ENCODE data around the gene ACTRT2. TPM values are rescaled to one million over a fixed set of nuclear protein-coding genes. Genes with fewer than 3 reads are reported as not detected.

ACTRT2 gene
- total and polyA plus RNA-seq, 2 experiments from 2014 or later = not detected

DNA sequence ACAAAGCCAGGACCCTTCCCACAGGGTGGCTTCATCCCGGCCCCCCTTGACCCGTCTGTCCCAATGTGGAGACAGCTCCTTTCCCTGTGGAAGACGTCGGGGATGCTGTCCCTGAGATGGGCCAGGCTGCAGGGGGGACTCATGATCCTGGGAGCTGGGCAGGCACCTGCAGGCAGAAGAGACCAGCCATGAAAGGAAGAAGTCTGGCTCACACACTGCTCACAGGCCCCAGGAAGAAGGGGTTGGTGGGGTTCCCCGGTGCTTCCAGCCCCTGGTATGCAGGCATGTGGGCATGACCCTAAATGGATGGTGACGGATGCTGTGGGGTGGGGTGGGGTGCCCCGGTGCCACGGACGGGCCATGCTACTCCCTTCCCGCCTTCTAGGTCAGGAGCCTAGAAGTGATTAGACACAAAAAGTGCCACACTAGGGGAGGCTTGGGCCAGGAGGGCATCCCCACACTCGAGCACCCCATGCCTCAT is 8.3 kb downstream of the ACTRT2 start:
- no peaks in the 10 kb centered on the region for H3K9me3 ChIP-seq (ENCODE audit: low read depth)
- no peak overlapping the region for H3K4me3 ChIP-seq
- H4K20me1 ChIP-seq (ENCODE audit: insufficient read depth, poor library complexity, severe bottlenecking) = no peaks in the 10 kb centered on the region
- TF ChIP-seq, protein P1, sequence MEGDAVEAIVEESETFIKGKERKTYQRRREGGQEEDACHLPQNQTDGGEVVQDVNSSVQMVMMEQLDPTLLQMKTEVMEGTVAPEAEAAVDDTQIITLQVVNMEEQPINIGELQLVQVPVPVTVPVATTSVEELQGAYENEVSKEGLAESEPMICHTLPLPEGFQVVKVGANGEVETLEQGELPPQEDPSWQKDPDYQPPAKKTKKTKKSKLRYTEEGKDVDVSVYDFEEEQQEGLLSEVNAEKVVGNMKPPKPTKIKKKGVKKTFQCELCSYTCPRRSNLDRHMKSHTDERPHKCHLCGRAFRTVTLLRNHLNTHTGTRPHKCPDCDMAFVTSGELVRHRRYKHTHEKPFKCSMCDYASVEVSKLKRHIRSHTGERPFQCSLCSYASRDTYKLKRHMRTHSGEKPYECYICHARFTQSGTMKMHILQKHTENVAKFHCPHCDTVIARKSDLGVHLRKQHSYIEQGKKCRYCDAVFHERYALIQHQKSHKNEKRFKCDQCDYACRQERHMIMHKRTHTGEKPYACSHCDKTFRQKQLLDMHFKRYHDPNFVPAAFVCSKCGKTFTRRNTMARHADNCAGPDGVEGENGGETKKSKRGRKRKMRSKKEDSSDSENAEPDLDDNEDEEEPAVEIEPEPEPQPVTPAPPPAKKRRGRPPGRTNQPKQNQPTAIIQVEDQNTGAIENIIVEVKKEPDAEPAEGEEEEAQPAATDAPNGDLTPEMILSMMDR (IDR thresholded peaks at IDR 0.05; ENCODE audit: poor library complexity) = no peak
- TF ChIP-seq EZH2 (IDR thresholded peaks at IDR 0.05; ENCODE audit: borderline replicate concordance) (no peak), EZH2phosphoT487 (IDR thresholded peaks at IDR 0.05; ENCODE audit: low read depth, severe bottlenecking, unreplicated experiment) (no peak)
- WGBS (ENCODE audit: low lambda C conversion rate, missing lambda C conversion rate) = 90% methylated on average over 11 of the region's 11 CpGs
- H3K79me2 ChIP-seq = no peaks in the 10 kb centered on the region
- H3K36me3 ChIP-seq (replicated peaks; ENCODE audit: insufficient read depth, low read depth) = no peaks in the 10 kb centered on the region
- no peaks in the 10 kb centered on the region for H3K4me1 ChIP-seq (ENCODE audit: insufficient read depth)
- no peak for DNase-seq (ENCODE audit: low spot score)
- H3K9me2 ChIP-seq (replicated peaks; ENCODE audit: insufficient read depth) = no peaks in the 10 kb centered on the region
- H2AFZ ChIP-seq = no peak overlapping the region
- no peak overlapping the region for H3K4me2 ChIP-seq
- H3K27me3 ChIP-seq = no peaks in the 10 kb centered on the region
- no peak overlapping the region for H3K27ac ChIP-seq

DNA sequence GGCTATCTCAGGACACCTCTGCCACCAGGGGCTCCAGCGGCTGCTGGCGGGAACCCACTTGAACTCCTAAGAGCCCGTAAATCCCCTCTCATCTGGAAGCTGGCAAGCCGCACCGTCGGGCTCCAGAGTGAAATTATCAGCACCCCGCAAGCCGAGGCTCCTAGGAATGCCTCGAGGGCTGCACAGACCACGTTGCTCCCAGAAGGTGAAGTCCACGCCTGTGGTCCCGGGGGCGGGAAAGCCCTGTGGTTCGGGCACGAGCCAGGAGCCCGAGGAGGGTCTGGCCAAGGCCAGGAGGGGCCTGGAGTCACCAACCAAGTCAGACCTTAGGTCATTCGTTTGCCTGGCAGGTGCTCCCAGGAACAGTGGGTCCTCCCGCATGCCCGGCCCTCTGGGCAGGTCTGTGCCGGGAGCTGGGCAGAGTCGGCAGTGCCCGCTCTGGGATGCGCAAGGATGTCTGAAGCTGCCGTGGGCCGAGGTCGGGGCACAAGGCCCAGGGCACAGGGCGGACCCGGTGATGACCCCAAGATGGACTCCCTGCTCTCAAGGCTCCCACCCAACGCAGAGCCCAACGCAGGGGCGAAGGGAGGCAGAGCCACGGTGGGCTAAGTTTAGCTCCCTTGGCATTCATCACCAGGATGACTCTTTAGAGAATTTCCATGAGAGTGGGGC is 8.9 kb downstream of the ACTRT2 start:
- 92% methylated on average over 26 of the region's 32 CpGs for WGBS (ENCODE audit: low lambda C conversion rate, missing lambda C conversion rate)
- TF ChIP-seq, protein P1 (IDR thresholded peaks at IDR 0.05; ENCODE audit: poor library complexity) = no peak
- no peak for TF ChIP-seq EZH2 (IDR thresholded peaks at IDR 0.05; ENCODE audit: borderline replicate concordance)
- no peak for TF ChIP-seq EZH2phosphoT487 (IDR thresholded peaks at IDR 0.05; ENCODE audit: low read depth, severe bottlenecking, unreplicated experiment)

DNA sequence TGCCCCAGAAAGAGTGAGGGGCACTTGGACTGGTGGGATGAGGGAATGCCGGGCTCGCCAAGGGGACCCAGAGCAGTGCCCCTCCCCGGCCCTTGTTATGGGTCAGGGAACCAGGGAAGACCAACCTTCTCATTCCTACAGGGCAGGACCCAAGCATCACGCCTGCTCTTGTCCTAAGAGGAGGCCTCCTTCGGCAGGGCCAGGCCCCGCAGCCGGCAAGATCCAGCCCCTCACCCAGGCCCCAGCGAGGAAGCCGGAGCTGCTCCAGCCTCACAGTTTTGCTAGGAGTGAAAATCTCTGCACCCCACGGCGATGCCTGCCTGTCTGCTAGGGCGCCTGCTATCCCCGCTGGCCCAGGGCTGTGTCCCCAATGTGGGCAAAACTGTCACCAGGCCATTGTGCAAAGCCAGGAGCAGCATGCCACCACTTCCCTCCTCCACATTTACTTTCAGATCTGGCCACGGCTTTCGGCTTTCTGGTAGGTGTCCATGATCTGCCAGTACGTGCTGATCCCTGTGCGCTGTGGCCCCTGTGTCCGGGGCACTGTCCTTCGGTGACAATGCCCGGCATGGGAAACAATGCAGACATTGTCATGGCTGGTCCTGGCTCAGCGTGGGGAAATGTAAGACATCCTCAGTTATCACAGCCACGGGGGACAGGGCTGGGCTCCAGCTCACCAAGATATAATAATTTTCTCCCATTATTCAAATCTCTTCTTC is 9.6 kb downstream of the ACTRT2 start:
- H3K9me3 ChIP-seq (ENCODE audit: low read depth) = no peaks in the 10 kb centered on the region
- H4K20me1 ChIP-seq (ENCODE audit: insufficient read depth, poor library complexity, severe bottlenecking) = no peaks in the 10 kb centered on the region
- H3K27ac ChIP-seq = no peak overlapping the region
- no peaks in the 10 kb centered on the region for H3K36me3 ChIP-seq (replicated peaks; ENCODE audit: insufficient read depth, low read depth)
- no peaks in the 10 kb centered on the region for H3K79me2 ChIP-seq
- H2AFZ ChIP-seq = no peak overlapping the region
- no peak for DNase-seq (ENCODE audit: low spot score)
- WGBS (ENCODE audit: low lambda C conversion rate, missing lambda C conversion rate) = 90% methylated on average over 22 of the region's 22 CpGs
- TF ChIP-seq EZH2 (IDR thresholded peaks at IDR 0.05; ENCODE audit: borderline replicate concordance) (no peak), EZH2phosphoT487 (IDR thresholded peaks at IDR 0.05; ENCODE audit: low read depth, severe bottlenecking, unreplicated experiment) (no peak)
- TF ChIP-seq, protein P1 (IDR thresholded peaks at IDR 0.05; ENCODE audit: poor library complexity) = no peak
- no peaks in the 10 kb centered on the region for H3K4me1 ChIP-seq (ENCODE audit: insufficient read depth)
- no peaks in the 10 kb centered on the region for H3K27me3 ChIP-seq
- no peaks in the 10 kb centered on the region for H3K9me2 ChIP-seq (replicated peaks; ENCODE audit: insufficient read depth)
- H3K4me2 ChIP-seq = no peak overlapping the region
- H3K4me3 ChIP-seq = no peak overlapping the region

More for the DNA sequence above, 8.9 kb downstream of the ACTRT2 start:
- no peaks in the 10 kb centered on the region for H3K79me2 ChIP-seq
- no peaks in the 10 kb centered on the region for H3K9me2 ChIP-seq (replicated peaks; ENCODE audit: insufficient read depth)
- H3K4me2 ChIP-seq = no peak overlapping the region
- no peaks in the 10 kb centered on the region for H4K20me1 ChIP-seq (ENCODE audit: insufficient read depth, poor library complexity, severe bottlenecking)
- no peak overlapping the region for H3K27ac ChIP-seq
- H3K9me3 ChIP-seq (ENCODE audit: low read depth) = no peaks in the 10 kb centered on the region
- no peak overlapping the region for H2AFZ ChIP-seq
- H3K36me3 ChIP-seq (replicated peaks; ENCODE audit: insufficient read depth, low read depth) = no peaks in the 10 kb centered on the region
- no peak for DNase-seq (ENCODE audit: low spot score)
- no peak overlapping the region for H3K4me3 ChIP-seq
- no peaks in the 10 kb centered on the region for H3K27me3 ChIP-seq
- no peaks in the 10 kb centered on the region for H3K4me1 ChIP-seq (ENCODE audit: insufficient read depth)

Measured in hepatocyte (in vitro differentiated cells).